GM18873 (cell line): Measurements from ENCODE around the gene TMEM236.
"Not testable (repeated sequence)": the region's sequence is repeated elsewhere in the genome, so short reads cannot be mapped to it uniquely, and the experiment has no call there.

Experiments
- ATAC-seq: cut with Tn5 transposase; IDR thresholded peaks from one replicate; pipeline ENCODE4 v1.9.1; 2021; ENCODE audit warnings: mild to moderate bottlenecking, moderate library complexity, moderate number of reproducible peaks; ENCODE audit not compliant: unreplicated experiment, low FRiP score

TMEM236 gene, protein sequence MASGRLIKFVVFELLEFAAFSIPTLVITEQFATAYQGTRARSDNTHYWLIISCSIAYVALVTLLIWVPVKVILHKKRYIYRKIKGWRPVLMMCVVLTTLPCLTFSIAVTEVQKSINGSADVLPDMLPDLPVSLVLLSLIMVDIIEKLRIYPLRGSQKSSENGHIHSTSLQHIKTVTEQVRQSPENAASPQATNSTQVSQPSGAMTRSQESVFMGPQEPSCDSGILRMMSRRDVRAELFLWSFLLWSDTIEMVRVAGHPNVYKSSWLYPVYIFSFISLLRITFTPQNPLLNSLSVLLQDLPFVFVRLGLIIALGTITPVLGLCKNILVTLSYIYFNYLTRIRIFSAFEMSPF

DNA sequence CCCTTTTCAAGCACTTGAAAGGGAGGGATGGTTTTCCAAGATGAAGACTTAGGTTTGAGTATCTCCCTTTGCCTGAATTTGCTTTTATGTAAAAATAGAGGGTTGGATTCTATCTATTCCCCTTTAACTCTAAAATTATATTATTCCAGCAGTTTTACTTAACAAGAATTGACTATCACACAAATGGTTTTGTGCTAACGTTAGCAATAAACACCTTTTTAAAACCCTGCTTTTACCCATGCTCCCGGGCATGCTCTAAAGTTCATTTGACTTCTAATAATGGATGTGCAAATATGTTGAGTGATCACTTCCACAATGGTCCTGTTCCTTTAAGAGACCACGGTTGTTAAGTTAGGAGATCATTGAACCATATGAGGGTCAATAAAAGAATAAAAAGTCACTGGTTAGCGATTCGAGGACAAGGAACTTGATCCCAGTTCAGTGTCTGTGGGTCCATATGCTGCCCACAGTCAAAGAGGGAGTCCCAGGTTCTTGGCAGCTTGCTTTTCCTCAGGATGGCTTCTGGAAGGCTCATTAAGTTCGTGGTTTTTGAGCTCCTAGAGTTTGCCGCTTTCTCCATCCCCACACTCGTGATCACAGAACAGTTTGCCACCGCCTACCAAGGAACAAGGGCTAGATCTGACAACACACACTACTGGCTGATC, at the start of gene TMEM236:
TSS of gene TMEM236 (plus strand) at position 421 of the 665 bp plus-strand sequence. CDS start at position 516, 95 bp downstream.
- no peak for ATAC-seq

DNA sequence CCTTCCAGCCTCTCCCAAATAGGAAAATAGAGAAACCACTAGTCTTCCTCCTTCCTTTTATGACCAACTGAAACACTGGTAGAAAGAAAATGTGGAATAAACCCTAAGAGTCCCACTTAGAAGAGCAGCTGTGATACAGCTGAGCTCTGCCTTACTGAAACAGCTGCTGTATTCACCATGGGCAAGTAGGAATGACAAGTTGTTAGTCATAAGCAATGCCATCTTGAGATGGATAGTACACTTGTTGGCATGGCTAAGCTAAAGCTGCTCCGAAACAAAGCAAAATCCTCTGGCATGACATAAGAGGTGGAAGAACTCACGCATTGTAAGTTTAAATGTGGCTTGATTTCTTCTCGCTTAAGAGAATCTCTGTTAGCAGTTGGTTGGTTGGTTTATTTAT, 48.3 kb upstream of the TMEM236 start:
- no peak for ATAC-seq

DNA sequence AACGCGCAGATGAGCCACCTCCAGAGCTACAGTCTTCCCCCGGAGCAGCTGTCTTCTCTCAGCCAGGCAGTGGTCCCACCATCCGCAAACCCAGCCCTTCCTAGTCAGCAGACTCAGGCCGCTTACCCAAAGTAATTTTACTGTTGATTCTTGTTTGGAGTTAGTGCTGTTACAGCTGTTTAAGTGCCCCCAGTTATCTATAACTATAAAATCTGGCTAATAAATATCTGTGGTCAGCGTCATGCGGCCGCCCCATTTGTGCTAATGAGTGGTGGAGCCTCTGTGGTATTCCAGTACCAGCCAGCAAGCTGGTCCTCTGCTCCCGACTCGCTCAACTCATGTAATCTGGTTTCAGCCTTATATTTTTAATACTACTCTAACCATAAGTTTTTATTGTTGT, 43.2 kb upstream of the TMEM236 start:
- no peak for ATAC-seq

DNA sequence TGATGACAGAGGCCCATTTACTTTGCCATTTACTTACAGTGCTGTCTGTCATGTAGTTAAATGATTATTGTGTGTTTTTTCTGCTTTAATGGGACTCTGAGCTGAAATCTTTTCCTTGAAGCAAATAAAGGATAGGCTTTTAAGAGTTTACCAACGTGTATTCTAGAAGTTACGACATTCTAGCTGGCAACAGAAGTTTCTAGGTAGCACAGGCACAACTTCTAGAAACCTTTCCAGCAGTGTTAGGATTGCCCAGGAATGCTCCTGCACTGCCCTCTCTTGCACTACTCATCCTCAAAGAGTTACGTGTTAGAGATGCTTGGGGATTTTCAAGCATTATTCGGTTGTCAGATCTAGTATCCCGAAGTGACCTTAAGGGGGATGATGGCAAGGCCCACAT, 42.5 kb upstream of the TMEM236 start:
- ATAC-seq: no peak

DNA sequence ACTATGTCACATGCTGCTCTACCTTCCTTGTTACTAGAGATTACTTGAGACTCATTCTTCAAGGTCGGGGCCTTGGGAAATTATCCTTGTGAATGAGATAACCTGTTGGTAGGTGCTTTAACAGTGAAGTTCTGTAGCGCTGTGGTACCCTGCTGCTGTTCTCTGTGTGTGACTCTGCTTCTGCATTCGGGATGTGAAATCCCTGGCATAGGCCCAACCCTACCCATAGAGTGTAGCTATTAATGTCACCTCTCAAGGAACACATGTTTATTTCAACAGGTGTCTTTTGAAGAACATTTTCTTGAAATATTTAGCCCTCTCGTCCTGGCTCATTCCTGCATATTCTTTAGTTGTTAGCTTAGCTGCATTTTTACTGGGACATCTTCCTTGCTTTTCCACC, 41.8 kb upstream of the TMEM236 start:
- no peak for ATAC-seq

DNA sequence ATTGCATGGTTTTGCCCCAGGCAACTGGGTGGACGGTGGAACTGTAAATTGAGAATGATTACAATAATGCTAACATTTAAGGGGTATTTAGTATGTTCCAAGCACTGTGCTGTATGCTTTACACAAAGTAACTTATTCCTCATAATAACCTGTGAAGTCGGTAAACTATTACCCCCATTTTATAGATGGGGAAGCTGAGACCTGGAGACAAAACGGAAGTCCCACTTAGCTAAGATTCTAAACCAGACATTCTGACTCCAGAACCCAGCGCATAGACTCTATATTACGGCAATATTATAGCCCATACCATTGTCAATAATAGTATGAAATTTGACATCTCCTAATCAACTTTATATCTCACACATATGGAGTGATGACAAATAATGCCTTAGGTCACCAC, 39.9 kb upstream of the TMEM236 start:
- ATAC-seq: no peak

DNA sequence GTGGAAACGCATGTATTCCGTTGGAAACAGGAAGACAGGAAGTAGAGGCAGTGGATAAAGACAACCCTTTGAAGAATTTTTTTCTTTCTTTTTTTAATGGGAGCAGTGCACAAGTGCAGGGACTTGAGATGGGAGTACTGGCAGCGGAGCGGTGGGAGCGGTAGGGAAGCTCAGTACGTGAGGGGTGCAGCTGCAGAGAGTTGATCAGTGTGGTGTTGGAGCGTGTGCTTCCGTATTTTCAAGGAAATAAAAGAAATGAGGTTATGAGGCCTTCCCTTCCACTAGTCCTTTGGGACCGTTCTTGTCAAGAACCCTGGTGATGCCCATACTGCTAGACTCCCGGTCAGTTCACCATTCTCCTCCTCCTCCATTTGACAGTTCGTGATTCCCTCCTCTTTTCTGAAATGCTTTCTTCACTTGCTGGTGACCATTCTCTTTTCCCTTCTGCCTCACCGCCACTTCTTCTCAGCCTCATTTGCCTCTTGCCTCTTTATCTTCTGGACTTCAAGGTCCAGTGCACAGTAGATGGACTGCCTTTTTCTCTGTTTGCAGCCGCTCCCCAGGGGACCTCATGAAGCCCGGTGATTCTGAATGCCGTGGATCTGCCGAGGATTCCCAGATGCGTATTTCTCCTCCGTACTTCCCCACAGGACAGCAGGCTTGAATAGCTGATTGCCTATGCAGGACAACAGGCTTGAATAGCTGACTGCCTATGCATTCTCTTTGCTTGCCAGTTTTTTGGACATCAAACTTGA, 39.1 kb upstream of the TMEM236 start:
- ATAC-seq: no peak

DNA sequence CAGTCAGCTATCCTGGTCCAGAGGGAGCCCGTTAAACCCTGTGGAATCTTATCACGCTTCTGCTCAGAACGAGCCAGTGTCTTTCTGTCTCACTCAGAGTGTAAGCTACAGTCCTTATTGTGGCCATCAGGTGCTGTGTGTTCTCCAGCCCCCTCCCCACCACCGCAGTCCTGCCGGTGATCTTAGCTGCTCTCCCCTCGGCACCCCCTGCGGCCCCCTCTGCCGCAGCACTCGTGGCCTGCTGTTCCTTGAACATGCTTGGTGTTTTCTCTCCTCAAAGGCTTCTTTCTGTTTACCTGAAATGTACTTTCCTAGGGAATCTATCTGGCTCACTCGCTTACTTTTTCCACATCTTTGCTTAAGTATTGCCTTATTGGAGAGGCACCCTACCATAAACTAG, 38.2 kb upstream of the TMEM236 start:
- ATAC-seq: no peak

DNA sequence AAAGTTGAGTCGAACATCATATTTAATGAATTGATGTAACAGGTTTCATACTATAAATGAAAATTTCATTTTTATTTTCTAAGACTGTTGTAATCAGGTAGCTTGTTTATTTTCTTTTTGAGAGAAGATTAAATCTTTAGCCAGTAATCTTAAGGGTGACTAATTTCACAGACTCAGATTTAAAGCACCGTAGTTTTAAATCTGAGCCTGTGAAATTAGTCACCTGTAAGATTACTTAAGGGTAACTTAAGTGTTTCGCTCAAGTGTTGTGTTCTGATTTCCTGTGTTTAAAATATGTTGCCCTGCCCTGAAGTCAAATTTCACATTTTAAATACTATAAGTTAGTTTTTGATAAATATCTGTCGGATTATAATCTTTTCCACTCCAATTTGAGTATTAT, 35.8 kb upstream of the TMEM236 start:
- no peak for ATAC-seq

DNA sequence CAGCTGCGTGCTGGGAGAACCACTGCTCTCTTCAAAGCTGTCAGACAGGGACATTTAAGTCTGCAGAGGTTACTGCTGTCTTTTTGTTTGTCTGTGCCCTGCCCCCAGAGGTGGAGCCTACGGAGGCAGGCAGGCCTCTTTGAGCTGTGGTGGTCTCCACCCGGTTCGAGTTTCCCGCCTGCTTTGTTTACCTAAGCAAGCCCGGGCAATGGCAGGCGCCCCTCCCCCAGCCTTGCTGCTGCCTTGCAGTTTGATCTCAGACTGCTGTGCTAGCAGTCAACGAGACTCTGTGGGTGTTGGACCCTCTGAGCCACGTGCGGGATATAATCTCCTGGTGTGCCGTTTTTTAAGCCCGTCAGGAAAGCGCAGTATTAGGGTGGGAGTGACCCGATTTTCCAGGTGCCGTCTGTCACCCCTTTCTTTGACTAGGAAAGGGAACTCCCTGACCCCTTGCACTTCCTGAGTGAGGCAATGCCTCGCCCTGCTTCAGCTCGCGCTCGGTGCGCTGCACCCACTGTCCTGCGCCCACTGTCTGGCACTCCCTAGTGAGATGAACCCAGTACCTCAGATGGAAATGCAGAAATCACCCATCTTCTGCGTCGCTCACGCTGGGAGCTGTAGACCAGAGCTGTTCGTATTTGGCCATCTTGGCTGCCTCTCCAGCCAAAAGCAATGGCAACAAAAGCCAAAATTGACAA, 29.5 kb upstream of the TMEM236 start:
- not testable (repeated sequence) for ATAC-seq

DNA sequence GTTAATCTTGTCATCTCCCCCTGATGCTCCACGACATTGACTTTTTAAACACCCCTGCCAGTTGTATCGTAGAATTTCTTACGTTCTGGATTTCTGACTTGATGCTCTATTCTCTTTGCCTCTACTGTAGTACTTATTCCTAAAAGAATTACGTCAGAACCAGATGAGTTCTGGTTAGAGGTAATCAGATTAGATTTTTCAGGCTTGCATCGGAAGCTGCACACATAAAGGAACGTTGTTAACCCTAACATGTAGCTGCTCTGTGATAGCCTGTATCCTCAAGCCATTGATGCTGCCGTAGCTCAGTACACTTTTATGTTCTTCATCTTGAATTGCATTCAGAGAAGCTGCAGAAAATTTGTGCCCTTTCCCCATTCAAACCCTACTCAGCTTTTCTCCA, 26.3 kb upstream of the TMEM236 start:
- ATAC-seq: no peak

DNA sequence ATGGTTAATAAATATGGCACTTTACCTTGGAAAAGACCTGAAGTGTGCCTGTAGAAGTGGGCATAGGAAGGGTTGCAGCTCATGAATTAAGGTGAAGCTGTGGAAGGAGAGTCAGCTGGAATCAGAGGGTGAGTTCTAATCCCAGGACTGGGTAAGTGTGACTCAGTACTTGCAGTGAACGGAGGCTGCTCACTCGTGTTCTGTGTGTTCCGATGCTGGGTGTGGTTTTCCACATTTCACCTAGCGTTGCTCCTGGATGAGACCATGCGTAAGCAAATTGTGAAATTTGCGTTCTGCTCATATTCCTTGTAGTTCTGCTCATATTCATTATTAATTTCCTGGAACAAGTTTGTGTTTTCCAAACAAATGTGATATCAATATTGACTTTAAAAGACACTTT, 22.4 kb upstream of the TMEM236 start:
- ATAC-seq: no peak

DNA sequence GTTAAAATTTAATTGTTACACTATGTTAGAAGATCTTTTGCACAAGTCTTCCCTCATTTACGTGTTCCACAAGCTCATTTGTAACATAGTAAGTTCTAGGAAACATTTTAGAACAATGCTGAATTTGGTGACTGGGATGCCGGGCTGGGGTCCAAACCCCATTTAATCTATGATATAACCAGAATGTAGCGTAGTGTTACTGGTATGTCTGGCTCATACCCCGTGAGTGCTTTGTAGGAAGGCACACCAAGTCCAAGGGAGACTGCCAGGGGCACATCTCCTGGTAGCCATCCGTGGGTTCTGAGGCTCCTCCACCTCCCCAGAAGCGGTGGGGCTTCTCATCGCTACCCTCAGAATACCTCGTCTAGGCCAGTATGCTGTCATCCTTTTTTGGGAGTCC, 21.3 kb upstream of the TMEM236 start:
- ATAC-seq: no peak

DNA sequence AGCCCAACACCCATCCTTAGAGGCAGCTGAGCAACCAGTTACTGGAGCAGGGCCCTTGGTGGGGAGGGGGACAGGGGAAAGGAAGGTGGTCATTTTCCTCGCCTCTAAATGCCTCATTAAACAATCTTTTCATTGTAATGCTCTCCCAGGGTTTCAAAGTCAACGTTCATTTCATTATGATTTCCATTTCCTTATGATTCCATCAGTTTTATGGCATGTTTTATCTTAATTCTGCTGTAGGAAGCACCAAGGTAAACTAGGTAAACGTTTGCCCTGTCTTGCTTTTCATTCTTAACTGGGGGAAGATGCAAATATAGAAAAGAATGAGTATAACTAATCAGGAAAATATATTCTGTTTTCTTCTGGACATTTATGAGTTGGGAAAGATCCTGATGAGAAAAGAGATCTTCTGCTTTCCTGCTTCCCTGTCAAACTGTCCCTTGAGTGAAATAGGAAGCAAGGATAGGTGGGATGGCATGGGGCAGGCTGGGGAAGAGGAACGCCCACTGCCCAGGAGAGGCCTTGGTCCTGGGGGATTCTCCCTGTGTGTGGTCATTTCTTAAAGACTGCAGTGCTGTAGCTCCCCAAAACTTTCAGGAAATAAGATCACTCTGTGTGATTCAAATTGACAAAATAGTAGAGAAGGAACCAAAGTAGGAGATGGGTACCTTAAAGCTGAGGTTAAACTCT, 20.5 kb upstream of the TMEM236 start:
- ATAC-seq: no peak

DNA sequence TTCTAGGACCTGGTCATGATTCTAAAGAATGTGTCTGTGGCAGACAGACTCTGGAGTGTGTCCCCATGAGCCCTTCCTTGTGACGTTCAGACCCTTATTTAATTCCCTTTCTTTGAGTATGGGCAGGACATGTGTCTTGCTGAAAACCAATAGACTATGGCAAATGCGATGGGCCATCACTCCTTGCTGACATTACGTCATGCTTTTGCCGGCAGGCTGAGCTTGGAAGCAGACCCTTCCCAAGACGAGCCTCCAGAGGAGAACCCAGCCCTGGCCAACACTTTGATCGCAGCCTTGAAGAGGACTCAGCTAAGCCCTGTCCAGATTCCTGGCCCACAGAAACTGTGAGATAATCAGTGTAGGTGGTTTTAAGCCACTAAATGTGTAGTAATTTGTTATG, 18.4 kb upstream of the TMEM236 start:
- no peak for ATAC-seq

DNA sequence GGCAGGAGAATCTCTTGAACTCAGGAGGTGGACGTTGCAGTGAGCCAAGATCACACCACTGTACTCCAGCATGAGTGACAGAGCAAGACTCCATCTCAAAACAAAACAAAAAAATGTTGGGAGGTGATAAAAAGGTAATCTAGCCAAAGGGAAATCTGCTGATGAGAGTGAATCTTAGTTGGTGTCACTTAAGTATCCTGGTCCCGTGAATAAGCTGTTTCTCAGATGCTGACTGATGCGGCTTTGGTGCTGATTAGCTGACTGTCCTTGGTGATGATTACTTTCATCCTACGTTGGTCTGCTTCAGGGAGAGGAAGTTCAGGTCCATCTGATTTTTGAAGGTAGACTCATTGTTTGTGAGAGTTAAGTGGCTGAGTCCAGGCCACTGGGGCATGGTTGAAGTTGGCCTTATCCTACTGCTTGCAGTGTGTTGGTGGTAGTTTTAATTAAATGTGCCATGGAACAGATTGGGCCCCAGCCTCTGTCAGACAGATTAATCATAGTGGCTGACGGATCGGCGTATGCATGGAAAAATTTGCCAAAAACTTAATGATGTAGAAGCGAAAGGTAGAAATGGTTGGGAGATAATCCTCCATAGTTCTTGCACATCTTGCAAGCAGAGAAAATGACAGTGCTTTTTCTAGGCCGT, 17.4 kb upstream of the TMEM236 start:
- ATAC-seq: no peak

DNA sequence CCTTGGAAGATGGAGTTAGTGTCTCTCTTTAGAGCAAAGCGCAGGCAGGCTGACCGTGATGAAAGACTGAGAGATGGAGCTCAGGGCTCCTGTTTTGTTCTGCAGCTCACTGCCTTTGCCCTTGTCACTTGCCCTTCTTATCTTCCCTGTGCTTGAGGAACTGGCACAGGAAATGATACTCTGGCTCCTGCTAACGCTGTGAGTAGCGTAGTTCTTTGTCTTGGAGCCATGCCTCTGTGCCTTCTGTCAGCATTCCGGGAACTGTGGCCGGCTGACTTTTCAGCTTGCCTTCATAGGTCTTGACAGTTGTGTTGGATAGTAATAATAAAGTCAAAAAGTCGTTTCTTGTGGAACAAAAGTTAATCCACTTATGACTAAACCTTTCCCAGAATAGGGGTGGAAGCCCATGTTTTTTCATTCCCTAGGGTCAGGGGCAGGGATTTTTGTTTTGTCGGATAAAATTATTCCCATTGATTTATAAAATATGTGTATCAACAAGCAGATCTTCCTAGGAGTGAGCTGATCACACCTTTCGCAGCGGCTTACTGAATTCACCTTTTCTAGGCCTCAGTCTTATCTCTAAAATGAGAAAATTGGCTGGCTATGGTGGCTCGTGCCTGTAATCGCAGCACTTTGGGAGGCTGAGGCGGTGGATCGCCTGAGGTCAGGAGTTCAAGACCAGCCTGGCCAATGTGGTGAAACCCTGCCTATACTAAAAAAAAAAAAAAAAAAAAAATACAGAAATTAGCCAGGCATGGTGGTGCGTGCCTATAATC, 16.6 kb upstream of the TMEM236 start:
- no peak for ATAC-seq

DNA sequence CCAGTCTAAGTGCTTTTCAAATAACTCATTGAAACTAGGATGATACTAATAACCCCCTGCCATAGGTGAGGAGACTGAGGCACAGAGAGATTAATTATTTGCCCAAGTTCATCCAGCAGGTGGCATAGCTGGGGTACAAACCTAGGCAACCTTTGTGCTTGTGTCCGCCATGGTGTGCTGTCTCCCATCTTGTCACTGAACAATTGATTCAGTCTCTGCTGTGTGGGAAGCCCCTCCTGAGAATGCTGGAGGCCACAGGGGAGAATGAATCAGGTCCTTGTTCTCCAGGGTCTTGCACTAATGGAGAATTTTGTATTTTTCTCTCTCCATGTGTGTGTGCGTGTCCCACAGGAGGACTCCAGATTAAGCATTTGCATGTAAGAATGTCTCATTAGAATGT, 15.8 kb upstream of the TMEM236 start:
- ATAC-seq: no peak
